HEK293 (cell line): ENCODE measurements around the gene SCYGR1.

ENCODE experiments used
- PATZ1 ChIP-seq: fragments of 450-650 bp; formaldehyde crosslinking; IDR thresholded peaks from 2 replicates; pipeline ENCODE4 v1.5.1; 2016; ENCODE audit warnings: missing biosample characterization, missing genetic modification characterization
- TCF7L2 ChIP-seq: IDR thresholded peaks from 2 replicates; pipeline ENCODE4 v1.6.1; 2011; ENCODE audit warnings: low read depth, mild to moderate bottlenecking, inconsistent platforms, low read length, moderate library complexity, borderline replicate concordance
- ZEB2 ChIP-seq: fragments of 450-650 bp; formaldehyde crosslinking; IDR thresholded peaks from 2 replicates; pipeline ENCODE4 v1.5.1; 2016; ENCODE audit warnings: missing biosample characterization, missing genetic modification characterization
- ZNF121 ChIP-seq: fragments of 450-650 bp; formaldehyde crosslinking; IDR thresholded peaks from 2 replicates; pipeline ENCODE4 v1.5.1; 2016; ENCODE audit warnings: missing biosample characterization, missing genetic modification characterization
- ZNF555 ChIP-seq: fragments of 450-650 bp; formaldehyde crosslinking; conservative IDR thresholded peaks from 2 replicates; pipeline ENCODE4 v1.5.1; 2017; ENCODE audit warnings: missing biosample characterization, mild to moderate bottlenecking, missing genetic modification characterization, inconsistent platforms
- ZNF629 ChIP-seq: fragments of 450-650 bp; formaldehyde crosslinking; IDR thresholded peaks from 2 replicates; pipeline ENCODE4 v1.5.1; 2017; ENCODE audit warnings: missing biosample characterization, missing genetic modification characterization
- TF ChIP-seq, protein P1 (sequence below): fragments of 450-650 bp; formaldehyde crosslinking; IDR thresholded peaks from 2 replicates; pipeline ENCODE4 v1.5.1; 2016; ENCODE audit warnings: missing biosample characterization, missing genetic modification characterization

- TF ChIP-seq ZNF555 (tag by site-specific recombination) = no peak
- TF ChIP-seq, protein P1, sequence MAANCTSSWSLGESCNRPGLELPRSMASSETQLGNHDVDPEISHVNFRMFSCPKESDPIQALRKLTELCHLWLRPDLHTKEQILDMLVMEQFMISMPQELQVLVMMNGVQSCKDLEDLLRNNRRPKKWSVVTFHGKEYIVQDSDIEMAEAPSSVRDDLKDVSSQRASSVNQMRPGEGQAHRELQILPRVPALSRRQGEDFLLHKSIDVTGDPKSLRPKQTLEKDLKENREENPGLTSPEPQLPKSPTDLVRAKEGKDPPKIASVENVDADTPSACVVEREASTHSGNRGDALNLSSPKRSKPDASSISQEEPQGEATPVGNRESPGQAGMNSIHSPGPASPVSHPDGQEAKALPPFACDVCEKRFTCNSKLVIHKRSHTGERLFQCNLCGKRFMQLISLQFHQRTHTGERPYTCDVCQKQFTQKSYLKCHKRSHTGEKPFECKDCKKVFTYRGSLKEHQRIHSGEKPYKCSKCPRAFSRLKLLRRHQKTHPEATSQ (tag by site-specific recombination) = no peak
- no peak for TF ChIP-seq TCF7L2
- TF ChIP-seq ZEB2 (tag by site-specific recombination) = no peak
- TF ChIP-seq PATZ1 (tag by site-specific recombination) = no peak
- TF ChIP-seq ZNF629 (tag by site-specific recombination) = no peak
- TF ChIP-seq ZNF121 (tag by site-specific recombination) = no peak
Observed at GRCh38 chr2:227360351-227360750, 27.4 kb downstream of the SCYGR1 start.
